GM18511 (cell line): Measurements from ENCODE around the gene AANAT.

Source experiments
- ATAC-seq: cut with Tn5 transposase; IDR thresholded peaks from one replicate; pipeline ENCODE4 v1.9.1; 2021; ENCODE audit warnings: mild to moderate bottlenecking, moderate library complexity; ENCODE audit not compliant: unreplicated experiment

The AANAT gene

GRCh38 chr17:76467366-76467765, at the start of gene AANAT:
Gene AANAT, plus strand, starts transcription at chr17:76467603. Its CDS starts 1,144 bp downstream, at chr17:76468747.
- ATAC-seq = no peak

- ATAC-seq = no peak
Measured at GRCh38 chr17:76419576-76420260, 47.7 kb upstream of the AANAT start.

DNA sequence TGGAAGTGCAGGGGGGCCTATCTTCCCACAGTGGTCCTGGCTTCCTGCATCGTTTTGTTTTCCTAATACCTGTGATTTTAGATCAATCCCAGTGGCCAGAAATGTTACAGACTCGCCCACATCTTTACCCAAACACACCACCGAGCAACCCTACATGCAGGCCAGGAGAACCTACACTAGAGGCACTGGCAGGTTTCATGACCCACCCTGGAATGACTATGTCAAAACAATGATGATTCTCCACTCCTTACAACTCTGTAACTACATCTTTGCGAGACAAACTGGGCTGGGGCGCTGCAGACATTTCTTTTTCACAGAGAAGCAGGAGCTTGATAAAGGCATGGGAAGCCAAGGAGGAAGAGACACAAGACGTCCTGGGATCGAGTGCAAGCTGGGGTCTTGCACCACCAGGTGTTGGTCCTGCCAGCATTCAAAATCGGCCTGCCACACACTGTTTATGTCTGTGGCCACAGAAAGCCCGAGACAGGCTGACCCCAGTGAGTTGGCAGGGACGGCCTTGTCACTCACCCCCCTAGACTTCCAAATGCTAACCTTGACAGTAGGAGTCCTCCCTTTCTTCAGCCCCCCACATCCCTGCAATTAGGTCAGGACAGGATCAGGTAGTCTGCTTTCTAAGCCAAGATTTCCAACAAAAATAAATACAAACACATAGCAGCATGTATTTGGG, 46.9 kb upstream of the AANAT start:
- ATAC-seq = no peak

DNA sequence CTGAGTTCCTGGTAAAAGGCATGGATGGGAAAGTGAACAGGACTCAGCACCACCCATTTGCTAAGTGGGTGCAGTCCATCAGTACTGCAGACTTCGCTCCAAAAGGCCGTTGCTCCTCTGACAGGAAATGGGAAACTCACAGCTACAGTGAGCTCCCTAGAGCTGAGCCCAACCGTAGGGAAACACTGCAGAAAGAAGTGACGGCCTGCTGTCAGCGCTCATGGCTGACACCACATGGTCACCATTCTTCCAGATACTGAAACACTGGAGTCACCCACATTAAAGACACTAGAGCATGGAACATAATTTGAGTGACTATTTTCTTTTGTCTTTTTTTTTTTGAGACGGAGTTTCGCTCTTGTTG, 46.4 kb upstream of the AANAT start:
- no peak for ATAC-seq

DNA sequence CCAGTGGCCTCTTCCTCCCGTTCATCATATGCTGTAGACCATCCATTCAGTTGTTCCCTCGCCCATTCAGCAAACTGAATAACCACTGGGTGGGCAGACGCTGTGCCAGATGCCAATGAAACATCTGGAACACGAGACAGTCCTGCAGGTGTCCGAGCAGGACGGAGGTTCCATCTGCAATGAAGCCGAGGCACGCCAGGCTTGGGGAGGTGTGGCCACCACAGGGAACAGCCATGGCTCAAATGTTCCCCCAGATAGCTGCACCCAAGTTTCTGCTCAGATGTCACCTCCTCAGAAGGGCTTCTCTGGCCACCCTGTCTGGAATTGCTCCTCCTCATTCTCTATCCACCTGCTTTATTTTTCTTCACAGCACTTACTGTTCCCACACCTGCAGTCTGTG, 45.0 kb upstream of the AANAT start:
- ATAC-seq = no peak

GRCh38 chr17:76422860-76423259, 44.5 kb upstream of the AANAT start:
- ATAC-seq = no peak

DNA sequence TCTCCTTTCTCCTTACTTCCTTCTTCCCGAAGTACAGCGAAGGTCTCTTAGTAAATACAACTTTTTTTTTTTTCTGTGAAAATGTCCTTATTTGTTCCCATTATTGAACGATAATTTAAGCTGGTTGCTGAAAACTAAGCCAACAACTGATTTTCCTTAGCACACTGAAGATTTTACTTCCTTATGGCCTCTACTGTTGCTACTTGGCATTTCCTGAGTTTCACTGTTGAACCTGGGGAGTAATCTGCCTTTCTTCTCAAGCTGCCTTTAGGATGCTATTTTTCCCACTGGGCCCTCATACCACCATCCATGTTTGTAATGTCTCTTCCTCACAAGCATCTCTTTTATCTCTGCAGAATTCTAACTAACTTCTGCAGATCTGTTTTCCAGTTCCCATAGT, 40.5 kb upstream of the AANAT start:
- no peak for ATAC-seq

GRCh38 chr17:76427501-76428231, 39.7 kb upstream of the AANAT start:
- no peak for ATAC-seq

GRCh38 chr17:76428511-76428910, 38.9 kb upstream of the AANAT start:
- no peak for ATAC-seq

GRCh38 chr17:76431509-76431908, 35.9 kb upstream of the AANAT start:
- no peak for ATAC-seq

GRCh38 chr17:76432004-76432403, 35.4 kb upstream of the AANAT start:
- no peak for ATAC-seq

DNA sequence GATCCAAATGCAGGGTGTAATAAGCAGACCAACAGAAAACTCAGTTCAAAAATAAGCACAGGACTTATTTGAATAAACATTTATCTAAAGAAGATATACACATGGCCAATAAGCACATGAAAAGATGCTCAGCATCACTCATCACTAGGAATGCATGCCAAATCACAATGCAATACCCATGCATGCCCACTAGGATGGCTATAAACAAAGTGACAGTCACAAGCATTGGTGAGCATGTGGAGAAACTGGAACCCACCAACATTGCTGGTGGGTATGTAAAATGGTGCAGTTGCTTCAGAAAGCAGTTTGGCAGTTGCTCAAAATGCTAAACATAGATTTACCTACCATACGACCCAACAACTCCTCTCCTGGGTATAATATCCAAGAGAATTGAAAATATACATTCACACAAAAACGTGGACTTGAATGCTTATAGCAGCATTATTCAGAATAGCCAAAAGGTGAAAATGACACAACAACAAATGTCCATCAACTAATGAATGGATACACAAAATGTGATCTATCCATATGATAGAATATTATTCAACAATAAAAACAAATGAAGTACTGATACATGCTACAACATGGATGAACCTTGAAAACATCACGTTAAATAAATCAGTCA, 34.6 kb upstream of the AANAT start:
- no peak for ATAC-seq

GRCh38 chr17:76433693-76434092, 33.7 kb upstream of the AANAT start:
- ATAC-seq = no peak

DNA sequence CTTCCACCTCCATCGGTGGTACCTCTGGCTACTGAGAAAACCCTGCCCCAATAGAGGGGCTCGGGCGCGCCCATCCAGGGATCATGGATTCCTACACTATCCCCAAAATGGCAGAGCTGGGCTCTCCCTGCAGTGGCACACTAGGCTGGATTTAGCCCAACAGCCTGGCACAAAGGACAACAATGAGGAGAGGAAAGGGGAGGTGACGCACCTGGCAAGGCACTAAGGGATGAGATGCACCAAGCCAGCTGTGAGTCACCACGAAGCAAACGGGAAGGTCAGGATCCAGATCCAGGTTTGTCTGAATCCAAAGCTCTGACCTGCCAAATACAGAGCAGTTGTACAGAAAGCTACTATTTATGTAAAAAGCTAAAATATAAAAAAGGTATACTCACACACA, 32.5 kb upstream of the AANAT start:
- ATAC-seq = no peak

DNA sequence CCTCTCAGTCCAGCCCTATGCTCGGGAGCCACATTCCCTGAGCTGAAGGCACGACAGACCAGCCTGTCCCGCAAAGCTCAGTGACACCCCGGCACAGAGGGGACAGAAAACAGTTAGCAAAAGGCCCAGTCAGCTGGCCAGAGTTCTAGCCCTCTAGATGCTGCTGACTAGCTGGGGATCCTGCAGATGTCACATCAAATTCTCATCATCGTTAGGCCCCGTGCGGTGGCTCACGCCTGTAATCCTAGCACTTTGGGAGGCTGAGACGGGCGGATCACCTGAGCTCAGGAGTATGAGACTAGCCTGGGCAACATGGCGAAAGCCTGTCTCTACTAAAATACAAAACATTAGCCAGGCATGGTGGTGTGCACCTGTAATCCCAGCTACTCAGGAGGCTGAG, 31.7 kb upstream of the AANAT start:
- no peak for ATAC-seq

- no peak for ATAC-seq
Measured at GRCh38 chr17:76437467-76438402, 29.7 kb upstream of the AANAT start.

DNA sequence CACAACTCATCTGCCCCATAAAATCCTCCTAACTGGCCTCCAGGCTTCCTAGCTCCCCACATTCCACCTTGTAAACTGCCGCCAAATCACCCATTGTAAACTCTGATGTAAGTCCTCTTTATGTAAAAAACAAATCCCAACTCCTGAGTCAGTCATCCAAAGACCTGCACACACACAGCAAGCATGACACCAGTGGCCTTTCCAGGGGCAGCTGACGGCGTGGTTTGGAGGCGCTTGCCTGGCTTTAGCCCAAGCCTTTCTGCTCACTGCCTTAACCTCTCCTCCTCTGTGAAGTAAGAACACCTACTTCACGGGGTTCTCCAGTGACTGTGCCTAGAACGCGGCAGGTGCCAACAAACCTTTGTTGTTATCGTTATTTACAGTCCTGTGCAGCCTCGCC, 28.5 kb upstream of the AANAT start:
- no peak for ATAC-seq

GRCh38 chr17:76439314-76439928, 28.0 kb upstream of the AANAT start:
- ATAC-seq = no peak

DNA sequence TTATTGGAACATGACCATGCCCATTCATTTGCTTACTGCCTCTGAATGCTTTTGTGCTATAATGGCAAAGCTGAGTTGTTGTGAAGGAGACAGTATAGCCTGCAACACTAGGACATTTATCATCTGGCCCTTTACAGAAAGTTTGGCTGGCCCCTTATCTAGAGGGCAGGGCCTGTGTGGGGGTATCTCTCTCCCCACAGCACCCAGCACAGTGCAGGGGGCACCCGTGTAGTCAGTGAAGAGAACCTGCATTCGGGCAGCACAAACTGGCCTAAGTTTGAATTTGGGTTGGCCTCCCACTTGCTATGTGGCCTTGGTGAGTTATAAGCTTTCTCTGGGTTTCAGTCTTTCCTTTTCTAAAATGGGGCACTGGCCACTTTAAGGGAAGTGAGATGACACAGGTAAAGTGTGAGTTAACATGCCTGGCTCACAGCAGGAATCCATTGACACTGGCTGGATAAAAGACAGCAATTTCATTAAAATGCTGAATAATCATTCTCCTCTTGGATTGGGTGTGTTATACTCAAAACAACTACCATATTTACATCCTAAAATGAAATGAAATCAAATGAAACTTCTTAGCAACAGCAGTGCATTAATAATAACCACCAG, 26.5 kb upstream of the AANAT start:
- no peak for ATAC-seq
